GM23338 (cell line): ENCODE results near the gene RFXAP. TPM values are rescaled to one million over a fixed set of nuclear protein-coding genes. Genes with fewer than 3 reads are reported as not detected.

Experiments
- ATAC-seq: fragments of 200-7000 bp; cut with Tn5 transposase; 3 replicates; pipeline ENCODE4 v1.9.1; 2020
- DNase-seq: peaks from one replicate; pipeline ENCODE4 v3.0.0-alpha.2; 2015; ENCODE audit warnings: low spot score
- H2AFZ ChIP-seq: fragments of 200-600 bp; sonication (generic); 2 replicates; pipeline ENCODE4 v1.8.0; 2016; ENCODE audit warnings: antibody characterized with exemption, mild to moderate bottlenecking, moderate library complexity
- H3F3A ChIP-seq: fragments of 200-600 bp; sonication (generic); replicated peaks from 2 replicates; pipeline ENCODE4 v1.8.0; 2017; ENCODE audit warnings: antibody characterized with exemption, mixed run types, low read depth
- H3K27ac ChIP-seq: fragments of 200-600 bp; sonication (generic); 2 replicates; pipeline ENCODE4 v1.6.1; 2016; ENCODE audit warnings: low read depth
- H3K27me3 ChIP-seq: fragments of 200-600 bp; sonication (generic); 2 replicates; pipeline ENCODE4 v1.8.0; 2016; ENCODE audit warnings: mild to moderate bottlenecking, mixed run types, moderate library complexity; ENCODE audit not compliant: insufficient read depth
- H3K36me3 ChIP-seq: fragments of 200-600 bp; sonication (generic); 2 replicates; pipeline ENCODE4 v1.8.0; 2016; ENCODE audit warnings: mild to moderate bottlenecking; ENCODE audit not compliant: insufficient read depth
- H3K4me1 ChIP-seq: fragments of 200-600 bp; sonication (generic); 2 replicates; pipeline ENCODE4 v1.8.0; 2016; ENCODE audit warnings: mild to moderate bottlenecking, moderate library complexity; ENCODE audit not compliant: insufficient read depth
- H3K4me2 ChIP-seq: fragments of 200-600 bp; sonication (generic); 2 replicates; pipeline ENCODE4 v1.7.1; 2017; ENCODE audit warnings: mixed run types
- H3K4me3 ChIP-seq: fragments of 200-600 bp; sonication (generic); 2 replicates; pipeline ENCODE4 v1.6.1; 2016; ENCODE audit warnings: mixed run types
- H3K79me2 ChIP-seq: fragments of 200-600 bp; sonication (generic); replicated peaks from 2 replicates; pipeline ENCODE4 v1.8.0; 2017; ENCODE audit warnings: mild to moderate bottlenecking; ENCODE audit not compliant: insufficient read depth
- H3K9me2 ChIP-seq: fragments of 200-600 bp; sonication (generic); 2 replicates; pipeline ENCODE4 v1.8.0; 2017; ENCODE audit not compliant: insufficient read depth
- H4K20me1 ChIP-seq: fragments of 200-600 bp; sonication (generic); replicated peaks from 2 replicates; pipeline ENCODE4 v1.8.0; 2017; ENCODE audit warnings: mild to moderate bottlenecking; ENCODE audit not compliant: insufficient read depth
- H3K27ac Mint-ChIP-seq: 2 replicates; pipeline ENCODE4 v1.8.0; 2020; ENCODE audit warnings: inconsistent platforms, mild to moderate bottlenecking, moderate library complexity, mixed read lengths
- H3K27me3 Mint-ChIP-seq: 3 replicates; pipeline ENCODE4 v1.8.0; 2022; ENCODE audit warnings: low read depth, mild to moderate bottlenecking, moderate library complexity, mixed read lengths, inconsistent platforms; ENCODE audit not compliant: insufficient read depth, poor library complexity
- H3K36me3 Mint-ChIP-seq: 3 replicates; pipeline ENCODE4 v1.8.0; 2021; ENCODE audit warnings: low read depth, mild to moderate bottlenecking, inconsistent platforms, moderate library complexity, mixed read lengths
- H3K4me1 Mint-ChIP-seq: 3 replicates; pipeline ENCODE4 v1.8.0; 2020; ENCODE audit warnings: mild to moderate bottlenecking, inconsistent platforms, mixed read lengths
- H3K4me3 Mint-ChIP-seq: 3 replicates; pipeline ENCODE4 v1.8.0; 2021; ENCODE audit warnings: moderate library complexity, mild to moderate bottlenecking, inconsistent platforms, mixed read lengths
- H3K9me3 Mint-ChIP-seq: 3 replicates; pipeline ENCODE4 v1.8.0; 2020; ENCODE audit warnings: moderate library complexity, mild to moderate bottlenecking, inconsistent platforms, mixed read lengths
- CREB1 ChIP-seq: fragments of 250-450 bp; sonication (Bioruptor Pico); IDR thresholded peaks from 2 replicates; pipeline ENCODE4 v1.5.0; 2020; ENCODE audit warnings: low read depth, mild to moderate bottlenecking, moderate library complexity
- JUNB ChIP-seq: IDR thresholded peaks from one replicate; pipeline ENCODE4 v1.6.1; 2016; ENCODE audit warnings: antibody characterized with exemption; ENCODE audit not compliant: unreplicated experiment
- NANOG ChIP-seq: IDR thresholded peaks from 2 replicates; pipeline ENCODE4 v1.6.1; 2016; ENCODE audit warnings: antibody characterized with exemption, borderline replicate concordance
- POLR2AphosphoS5 ChIP-seq: IDR thresholded peaks from 2 replicates; pipeline ENCODE4 v1.6.1; 2016; ENCODE audit warnings: antibody characterized with exemption, low read depth
- STAT1 ChIP-seq: IDR thresholded peaks from one replicate; pipeline ENCODE4 v1.6.1; 2016; ENCODE audit warnings: antibody characterized with exemption; ENCODE audit not compliant: unreplicated experiment
- ZNF114 ChIP-seq: fragments of 250-450 bp; sonication (Bioruptor Pico); IDR thresholded peaks from 2 replicates; pipeline ENCODE4 v1.5.0; 2020; ENCODE audit warnings: mild to moderate bottlenecking, moderate library complexity
- ZNF331 ChIP-seq: fragments of 250-450 bp; sonication (Bioruptor Pico); IDR thresholded peaks from 2 replicates; pipeline ENCODE4 v1.5.0; 2020; ENCODE audit warnings: low read depth, mild to moderate bottlenecking, moderate library complexity
- polyA plus RNA-seq: library from polyadenylated mRNA; unstranded; fragments of >200 nt; fragmentation: Nextera tagmentation; extraction: Ambion mirVana; gene quantifications from 2 replicates; pipeline ENCODE4 v1.2.1, GENCODE V29; 2016
- total RNA-seq: library from RNA; depleted of rRNA; stranded (reverse); fragments of >200 nt; shearing (Covaris generic); gene quantifications from 2 replicates; pipeline ENCODE4 v1.2.3, GENCODE V29; 2014
- TF ChIP-seq, protein P1 (sequence below): IDR thresholded peaks from one replicate; pipeline ENCODE4 v1.6.1; 2018; ENCODE audit warnings: antibody characterized with exemption; ENCODE audit not compliant: unreplicated experiment
- TF ChIP-seq, protein P2 (sequence below): fragments of 250-450 bp; sonication (Bioruptor Pico); IDR thresholded peaks from 2 replicates; pipeline ENCODE4 v1.5.0; 2020; ENCODE audit warnings: mild to moderate bottlenecking, moderate library complexity

Gene RFXAP
- total and polyA plus RNA-seq, 2 experiments from 2014 or later, result 6.3 to 8.5 TPM

DNA sequence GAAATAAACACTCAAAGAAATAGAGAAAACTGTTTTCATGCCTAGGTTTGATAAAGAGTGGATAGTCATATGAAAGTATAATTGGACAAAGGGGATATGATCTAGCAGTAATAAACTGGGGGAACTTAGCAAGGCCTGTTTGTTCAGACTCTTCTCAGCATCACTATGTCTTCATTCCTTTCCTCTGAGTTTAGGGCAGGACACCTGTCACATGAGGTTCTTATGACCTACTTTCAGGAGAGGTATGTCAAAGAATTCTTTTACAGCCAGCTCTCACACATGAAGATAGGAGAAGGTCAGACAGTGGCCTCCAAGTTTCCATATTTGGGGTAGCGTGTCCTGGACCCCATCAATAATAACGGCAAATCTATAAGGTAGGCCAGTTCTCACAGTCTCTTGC lies 11.4 kb upstream of the RFXAP start:
- DNase-seq, result no peak
- no peaks in the 10 kb centered on the region for H4K20me1 ChIP-seq
- no peaks in the 10 kb centered on the region for H3K27me3 ChIP-seq
- H3K4me1 ChIP-seq, result no peaks in the 10 kb centered on the region
- TF ChIP-seq ZNF331 (CRISPR knock-in tag) (no peak), JUNB (no peak), POLR2AphosphoS5 (no peak), STAT1 (no peak), ZNF114 (CRISPR knock-in tag) (no peak), CREB1 (CRISPR knock-in tag) (no peak), NANOG (no peak)
- TF ChIP-seq, protein P1, sequence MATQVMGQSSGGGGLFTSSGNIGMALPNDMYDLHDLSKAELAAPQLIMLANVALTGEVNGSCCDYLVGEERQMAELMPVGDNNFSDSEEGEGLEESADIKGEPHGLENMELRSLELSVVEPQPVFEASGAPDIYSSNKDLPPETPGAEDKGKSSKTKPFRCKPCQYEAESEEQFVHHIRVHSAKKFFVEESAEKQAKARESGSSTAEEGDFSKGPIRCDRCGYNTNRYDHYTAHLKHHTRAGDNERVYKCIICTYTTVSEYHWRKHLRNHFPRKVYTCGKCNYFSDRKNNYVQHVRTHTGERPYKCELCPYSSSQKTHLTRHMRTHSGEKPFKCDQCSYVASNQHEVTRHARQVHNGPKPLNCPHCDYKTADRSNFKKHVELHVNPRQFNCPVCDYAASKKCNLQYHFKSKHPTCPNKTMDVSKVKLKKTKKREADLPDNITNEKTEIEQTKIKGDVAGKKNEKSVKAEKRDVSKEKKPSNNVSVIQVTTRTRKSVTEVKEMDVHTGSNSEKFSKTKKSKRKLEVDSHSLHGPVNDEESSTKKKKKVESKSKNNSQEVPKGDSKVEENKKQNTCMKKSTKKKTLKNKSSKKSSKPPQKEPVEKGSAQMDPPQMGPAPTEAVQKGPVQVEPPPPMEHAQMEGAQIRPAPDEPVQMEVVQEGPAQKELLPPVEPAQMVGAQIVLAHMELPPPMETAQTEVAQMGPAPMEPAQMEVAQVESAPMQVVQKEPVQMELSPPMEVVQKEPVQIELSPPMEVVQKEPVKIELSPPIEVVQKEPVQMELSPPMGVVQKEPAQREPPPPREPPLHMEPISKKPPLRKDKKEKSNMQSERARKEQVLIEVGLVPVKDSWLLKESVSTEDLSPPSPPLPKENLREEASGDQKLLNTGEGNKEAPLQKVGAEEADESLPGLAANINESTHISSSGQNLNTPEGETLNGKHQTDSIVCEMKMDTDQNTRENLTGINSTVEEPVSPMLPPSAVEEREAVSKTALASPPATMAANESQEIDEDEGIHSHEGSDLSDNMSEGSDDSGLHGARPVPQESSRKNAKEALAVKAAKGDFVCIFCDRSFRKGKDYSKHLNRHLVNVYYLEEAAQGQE, result no peak
- TF ChIP-seq, protein P2, sequence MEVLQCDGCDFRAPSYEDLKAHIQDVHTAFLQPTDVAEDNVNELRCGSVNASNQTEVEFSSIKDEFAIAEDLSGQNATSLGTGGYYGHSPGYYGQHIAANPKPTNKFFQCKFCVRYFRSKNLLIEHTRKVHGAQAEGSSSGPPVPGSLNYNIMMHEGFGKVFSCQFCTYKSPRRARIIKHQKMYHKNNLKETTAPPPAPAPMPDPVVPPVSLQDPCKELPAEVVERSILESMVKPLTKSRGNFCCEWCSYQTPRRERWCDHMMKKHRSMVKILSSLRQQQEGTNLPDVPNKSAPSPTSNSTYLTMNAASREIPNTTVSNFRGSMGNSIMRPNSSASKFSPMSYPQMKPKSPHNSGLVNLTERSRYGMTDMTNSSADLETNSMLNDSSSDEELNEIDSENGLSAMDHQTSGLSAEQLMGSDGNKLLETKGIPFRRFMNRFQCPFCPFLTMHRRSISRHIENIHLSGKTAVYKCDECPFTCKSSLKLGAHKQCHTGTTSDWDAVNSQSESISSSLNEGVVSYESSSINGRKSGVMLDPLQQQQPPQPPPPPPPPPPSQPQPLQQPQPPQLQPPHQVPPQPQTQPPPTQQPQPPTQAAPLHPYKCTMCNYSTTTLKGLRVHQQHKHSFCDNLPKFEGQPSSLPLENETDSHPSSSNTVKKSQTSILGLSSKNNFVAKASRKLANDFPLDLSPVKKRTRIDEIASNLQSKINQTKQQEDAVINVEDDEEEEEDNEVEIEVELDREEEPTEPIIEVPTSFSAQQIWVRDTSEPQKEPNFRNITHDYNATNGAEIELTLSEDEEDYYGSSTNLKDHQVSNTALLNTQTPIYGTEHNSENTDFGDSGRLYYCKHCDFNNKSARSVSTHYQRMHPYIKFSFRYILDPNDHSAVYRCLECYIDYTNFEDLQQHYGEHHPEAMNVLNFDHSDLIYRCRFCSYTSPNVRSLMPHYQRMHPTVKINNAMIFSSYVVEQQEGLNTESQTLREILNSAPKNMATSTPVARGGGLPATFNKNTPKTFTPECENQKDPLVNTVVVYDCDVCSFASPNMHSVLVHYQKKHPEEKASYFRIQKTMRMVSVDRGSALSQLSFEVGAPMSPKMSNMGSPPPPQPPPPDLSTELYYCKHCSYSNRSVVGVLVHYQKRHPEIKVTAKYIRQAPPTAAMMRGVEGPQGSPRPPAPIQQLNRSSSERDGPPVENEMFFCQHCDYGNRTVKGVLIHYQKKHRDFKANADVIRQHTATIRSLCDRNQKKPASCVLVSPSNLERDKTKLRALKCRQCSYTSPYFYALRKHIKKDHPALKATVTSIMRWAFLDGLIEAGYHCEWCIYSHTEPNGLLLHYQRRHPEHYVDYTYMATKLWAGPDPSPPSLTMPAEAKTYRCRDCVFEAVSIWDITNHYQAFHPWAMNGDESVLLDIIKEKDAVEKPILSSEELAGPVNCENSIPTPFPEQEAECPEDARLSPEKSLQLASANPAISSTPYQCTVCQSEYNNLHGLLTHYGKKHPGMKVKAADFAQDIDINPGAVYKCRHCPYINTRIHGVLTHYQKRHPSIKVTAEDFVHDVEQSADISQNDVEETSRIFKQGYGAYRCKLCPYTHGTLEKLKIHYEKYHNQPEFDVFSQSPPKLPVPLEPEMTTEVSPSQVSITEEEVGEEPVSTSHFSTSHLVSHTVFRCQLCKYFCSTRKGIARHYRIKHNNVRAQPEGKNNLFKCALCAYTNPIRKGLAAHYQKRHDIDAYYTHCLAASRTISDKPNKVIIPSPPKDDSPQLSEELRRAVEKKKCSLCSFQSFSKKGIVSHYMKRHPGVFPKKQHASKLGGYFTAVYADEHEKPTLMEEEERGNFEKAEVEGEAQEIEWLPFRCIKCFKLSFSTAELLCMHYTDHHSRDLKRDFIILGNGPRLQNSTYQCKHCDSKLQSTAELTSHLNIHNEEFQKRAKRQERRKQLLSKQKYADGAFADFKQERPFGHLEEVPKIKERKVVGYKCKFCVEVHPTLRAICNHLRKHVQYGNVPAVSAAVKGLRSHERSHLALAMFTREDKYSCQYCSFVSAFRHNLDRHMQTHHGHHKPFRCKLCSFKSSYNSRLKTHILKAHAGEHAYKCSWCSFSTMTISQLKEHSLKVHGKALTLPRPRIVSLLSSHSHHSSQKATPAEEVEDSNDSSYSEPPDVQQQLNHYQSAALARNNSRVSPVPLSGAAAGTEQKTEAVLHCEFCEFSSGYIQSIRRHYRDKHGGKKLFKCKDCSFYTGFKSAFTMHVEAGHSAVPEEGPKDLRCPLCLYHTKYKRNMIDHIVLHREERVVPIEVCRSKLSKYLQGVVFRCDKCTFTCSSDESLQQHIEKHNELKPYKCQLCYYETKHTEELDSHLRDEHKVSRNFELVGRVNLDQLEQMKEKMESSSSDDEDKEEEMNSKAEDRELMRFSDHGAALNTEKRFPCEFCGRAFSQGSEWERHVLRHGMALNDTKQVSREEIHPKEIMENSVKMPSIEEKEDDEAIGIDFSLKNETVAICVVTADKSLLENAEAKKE (CRISPR knock-in tag), result no peak
- H3K27ac Mint-ChIP-seq, result no peak overlapping the region
- H3K79me2 ChIP-seq, result no peaks in the 10 kb centered on the region
- peaks cover 2% of the 10 kb centered on the region for H3K27me3 Mint-ChIP-seq
- H3K27ac ChIP-seq, result no peak overlapping the region
- H3K36me3 ChIP-seq, result no peaks in the 10 kb centered on the region
- H3K4me2 ChIP-seq, result no peak overlapping the region
- no peaks in the 10 kb centered on the region for H3F3A ChIP-seq
- H3K4me3 ChIP-seq, result no peak overlapping the region
- H2AFZ ChIP-seq, result no peak overlapping the region
- ATAC-seq, result no peak
- H3K36me3 Mint-ChIP-seq, result no peaks in the 10 kb centered on the region
- no peak overlapping the region for H3K4me3 Mint-ChIP-seq
- no peaks in the 10 kb centered on the region; the same call in 2 of the 3 replicates for H3K4me1 Mint-ChIP-seq
- H3K9me3 Mint-ChIP-seq, result no peaks in the 10 kb centered on the region
- peaks cover 8% of the 10 kb centered on the region; the same call in 1 of the 2 replicates for H3K9me2 ChIP-seq
